Karpas-422 (cell line): Measurements from ENCODE around the gene IL10RB. TPM values are rescaled to one million over a fixed set of nuclear protein-coding genes. Genes with fewer than 3 reads are reported as not detected.
A peak's percentile ranks its signal among the peaks of the same experiment; 100 is the strongest.

ENCODE experiments used
- DNase-seq: peaks from one replicate; pipeline ENCODE4 v3.0.0-alpha.2; 2015
- H2AFZ ChIP-seq: fragments of 200-600 bp; sonication (generic); 2 replicates; pipeline ENCODE4 v1.6.1; 2014; ENCODE audit warnings: antibody characterized with exemption, low read length, mixed read lengths
- H3K27ac ChIP-seq: fragments of 200-600 bp; sonication (generic); 2 replicates; pipeline ENCODE4 v1.5.1; 2014; ENCODE audit warnings: mild to moderate bottlenecking, low read length, moderate library complexity
- H3K27me3 ChIP-seq: fragments of 200-600 bp; sonication (generic); 2 replicates; pipeline ENCODE4 v1.6.1; 2014; ENCODE audit warnings: low read length, mixed read lengths
- H3K36me3 ChIP-seq: fragments of 200-600 bp; sonication (generic); 2 replicates; pipeline ENCODE4 v1.6.1; 2014; ENCODE audit warnings: low read length, mixed read lengths; ENCODE audit not compliant: insufficient read depth
- H3K4me1 ChIP-seq: fragments of 200-600 bp; sonication (generic); 2 replicates; pipeline ENCODE4 v1.6.1; 2014; ENCODE audit warnings: mild to moderate bottlenecking, low read length, mixed read lengths
- H3K4me2 ChIP-seq: fragments of 200-600 bp; sonication (generic); 2 replicates; pipeline ENCODE4 v1.6.1; 2014; ENCODE audit warnings: low read length, low read depth, mild to moderate bottlenecking; ENCODE audit not compliant: poor library complexity, severe bottlenecking
- H3K4me3 ChIP-seq: fragments of 200-600 bp; sonication (generic); 2 replicates; pipeline ENCODE4 v1.5.1; 2014; ENCODE audit warnings: mild to moderate bottlenecking, antibody characterized with exemption, low read length, mixed read lengths
- H3K79me2 ChIP-seq: fragments of 200-600 bp; sonication (generic); 2 replicates; pipeline ENCODE4 v1.6.1; 2014; ENCODE audit warnings: mild to moderate bottlenecking, low read length, mixed read lengths
- H3K9ac ChIP-seq: fragments of 200-600 bp; sonication (generic); 2 replicates; pipeline ENCODE4 v1.6.0; 2014; ENCODE audit warnings: low read length
- H3K9me2 ChIP-seq: fragments of 200-600 bp; sonication (generic), shearing (Covaris generic); replicated peaks from 2 replicates; pipeline ENCODE4 v1.6.0; 2014; ENCODE audit warnings: mild to moderate bottlenecking, low read length, moderate library complexity; ENCODE audit not compliant: insufficient read depth
- H3K9me3 ChIP-seq: fragments of 300-700, 200-600 bp; sonication (generic); 2 replicates; pipeline ENCODE4 v1.6.1; 2014; ENCODE audit warnings: low read length, mixed read lengths
- H4K20me1 ChIP-seq: fragments of 200-600 bp; sonication (generic); 2 replicates; pipeline ENCODE4 v1.6.1; 2014; ENCODE audit warnings: mild to moderate bottlenecking, antibody characterized with exemption, low read length, low read depth; ENCODE audit not compliant: insufficient read depth
- total RNA-seq: library from RNA; depleted of rRNA; stranded (reverse); fragments of >200 nt; shearing (Covaris generic); gene quantifications from 2 replicates; pipeline ENCODE4 v1.2.3, GENCODE V29; 2014; ENCODE audit warnings: low replicate concordance

The IL10RB gene
- total RNA-seq, 1 experiment from 2014 or later, result 67.0 TPM

DNA sequence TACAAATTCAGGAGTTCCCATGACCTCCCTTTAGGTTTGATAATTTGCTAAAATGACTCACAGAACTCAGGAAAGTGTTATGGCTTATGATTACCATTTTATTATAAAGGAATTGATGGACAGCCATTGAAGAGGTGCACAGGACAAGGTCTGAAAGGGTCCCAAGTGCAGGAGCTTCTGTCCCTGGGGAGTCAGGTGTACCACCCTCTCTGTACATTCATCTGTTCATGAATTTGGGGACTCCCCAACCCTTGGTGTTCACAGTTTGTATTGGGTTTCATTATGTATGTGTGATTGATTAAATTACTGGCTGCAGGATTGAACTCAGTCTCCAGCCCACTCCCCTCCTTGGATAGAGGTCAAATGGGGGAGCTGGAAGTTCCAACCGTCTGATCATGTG is 10.8 kb upstream of the IL10RB start:
- DNase-seq, result no peak
- no peaks in the 10 kb centered on the region for H3K9me2 ChIP-seq
- H3K4me1 ChIP-seq, result no peaks in the 10 kb centered on the region
- H3K36me3 ChIP-seq, result peaks cover 65% of the 10 kb centered on the region
- no peak overlapping the region for H3K4me2 ChIP-seq
- H3K27ac ChIP-seq, result no peak overlapping the region
- H4K20me1 ChIP-seq, result no peaks in the 10 kb centered on the region
- H2AFZ ChIP-seq, result no peak overlapping the region
- H3K4me3 ChIP-seq, result no peak overlapping the region
- no peak overlapping the region for H3K9ac ChIP-seq
- H3K9me3 ChIP-seq, result no peaks in the 10 kb centered on the region
- no peaks in the 10 kb centered on the region for H3K27me3 ChIP-seq
- H3K79me2 ChIP-seq, result no peaks in the 10 kb centered on the region; the same call in 1 of the 2 replicates

DNA sequence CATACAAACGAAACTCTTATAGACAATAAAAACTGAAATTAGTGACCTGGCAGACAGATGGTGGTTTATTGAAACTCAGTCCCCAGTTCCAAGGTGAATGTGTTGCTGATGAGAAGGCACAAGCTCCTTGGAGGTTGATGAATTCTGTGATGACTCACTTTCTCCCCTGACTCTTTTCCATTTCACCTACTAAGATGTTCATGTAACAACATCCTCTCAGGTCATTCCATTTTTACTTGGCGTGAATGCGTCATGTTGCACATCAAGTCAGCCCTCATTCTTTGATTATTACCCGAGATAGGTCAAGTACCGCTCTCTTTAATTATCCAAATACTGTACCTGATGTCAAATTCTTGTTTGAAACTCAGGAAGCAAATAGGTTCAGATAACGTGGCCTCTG is 10.1 kb upstream of the IL10RB start:
- DNase-seq, result no peak
- H2AFZ ChIP-seq, result no peak overlapping the region
- H3K9ac ChIP-seq, result no peak overlapping the region
- H4K20me1 ChIP-seq, result no peaks in the 10 kb centered on the region
- H3K9me3 ChIP-seq, result no peaks in the 10 kb centered on the region
- peaks cover 60% of the 10 kb centered on the region for H3K36me3 ChIP-seq
- H3K4me2 ChIP-seq, result no peak overlapping the region
- H3K27ac ChIP-seq, result no peak overlapping the region
- H3K9me2 ChIP-seq, result no peaks in the 10 kb centered on the region
- H3K4me1 ChIP-seq, result no peaks in the 10 kb centered on the region
- no peak overlapping the region for H3K4me3 ChIP-seq
- no peaks in the 10 kb centered on the region for H3K27me3 ChIP-seq
- no peaks in the 10 kb centered on the region; the same call in 1 of the 2 replicates for H3K79me2 ChIP-seq

GRCh38 chr21:33257094-33257803 is 8.9 kb upstream of the IL10RB start:
- H4K20me1 ChIP-seq, result no peaks in the 10 kb centered on the region
- no peaks in the 10 kb centered on the region for H3K27me3 ChIP-seq
- no peaks in the 10 kb centered on the region for H3K9me3 ChIP-seq
- DNase-seq, result no peak
- H3K4me2 ChIP-seq, result no peak overlapping the region
- no peak overlapping the region for H2AFZ ChIP-seq
- no peak overlapping the region for H3K27ac ChIP-seq
- no peaks in the 10 kb centered on the region for H3K4me1 ChIP-seq
- H3K9ac ChIP-seq, result no peak overlapping the region
- no peaks in the 10 kb centered on the region for H3K9me2 ChIP-seq
- H3K4me3 ChIP-seq, result no peak overlapping the region
- H3K79me2 ChIP-seq, result no peaks in the 10 kb centered on the region; the same call in 1 of the 2 replicates
- H3K36me3 ChIP-seq, result peaks cover 50% of the 10 kb centered on the region

- peaks cover 44% of the 10 kb centered on the region for H3K36me3 ChIP-seq
Observed at GRCh38 chr21:33258475-33258874, 7.7 kb upstream of the IL10RB start.

GRCh38 chr21:33259428-33259827 is 6.7 kb upstream of the IL10RB start:
- H3K9me3 ChIP-seq, result no peaks in the 10 kb centered on the region
- H3K27me3 ChIP-seq, result no peaks in the 10 kb centered on the region
- H2AFZ ChIP-seq, result no peak overlapping the region
- H3K4me3 ChIP-seq, result no peak overlapping the region
- H3K36me3 ChIP-seq, result peaks cover 42% of the 10 kb centered on the region
- peaks cover 3% of the 10 kb centered on the region for H3K4me1 ChIP-seq
- no peaks in the 10 kb centered on the region for H4K20me1 ChIP-seq
- H3K79me2 ChIP-seq, result no peaks in the 10 kb centered on the region; the same call in 1 of the 2 replicates
- no peak for DNase-seq
- no peak overlapping the region for H3K4me2 ChIP-seq
- no peaks in the 10 kb centered on the region for H3K9me2 ChIP-seq
- H3K27ac ChIP-seq, result no peak overlapping the region
- no peak overlapping the region for H3K9ac ChIP-seq

More at GRCh38 chr21:33258475-33258874, 7.7 kb upstream of the IL10RB start:
- no peaks in the 10 kb centered on the region for H4K20me1 ChIP-seq
- no peak for DNase-seq
- H3K4me2 ChIP-seq, result no peak overlapping the region
- no peak overlapping the region for H2AFZ ChIP-seq
- no peaks in the 10 kb centered on the region; the same call in 1 of the 2 replicates for H3K79me2 ChIP-seq
- no peaks in the 10 kb centered on the region for H3K9me3 ChIP-seq
- no peaks in the 10 kb centered on the region for H3K27me3 ChIP-seq
- H3K27ac ChIP-seq, result no peak overlapping the region
- no peak overlapping the region for H3K9ac ChIP-seq
- no peak overlapping the region for H3K4me3 ChIP-seq
- no peaks in the 10 kb centered on the region for H3K4me1 ChIP-seq
- H3K9me2 ChIP-seq, result no peaks in the 10 kb centered on the region

DNA sequence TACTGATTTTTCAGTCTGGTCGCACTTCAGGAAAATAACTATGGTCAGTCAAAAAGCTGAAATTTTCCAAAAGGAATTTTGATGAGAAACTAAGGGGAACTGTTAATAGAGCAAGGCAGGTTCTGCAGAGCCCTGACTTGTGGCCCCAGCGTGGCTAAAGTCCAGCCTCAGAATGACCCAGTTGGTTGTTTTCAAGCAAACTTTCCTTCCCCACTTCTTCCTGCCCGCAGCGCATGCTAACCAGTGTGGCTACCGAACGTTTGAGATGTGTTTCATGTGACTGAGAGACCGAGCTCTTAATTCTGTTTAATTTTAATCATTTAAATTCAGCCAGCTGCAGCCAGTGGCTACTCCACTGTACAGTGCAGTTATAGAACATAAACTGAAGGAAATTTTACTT is 6.2 kb upstream of the IL10RB start:
- Histone ChIP-seq H3K4me3 (no peak overlapping the region), H3K9me2 (no peaks in the 10 kb centered on the region), H3K36me3 (peaks cover 37% of the 10 kb centered on the region), H2AFZ (no peak overlapping the region), H4K20me1 (no peaks in the 10 kb centered on the region), H3K4me2 (no peak overlapping the region), H3K27ac (0 out of 2 replicates have a peak overlapping the region, but pooled peaks have one; percentile 27), H3K4me1 (peaks cover 8% of the 10 kb centered on the region), H3K27me3 (no peaks in the 10 kb centered on the region), H3K9me3 (no peaks in the 10 kb centered on the region), H3K9ac (no peak overlapping the region), H3K79me2 (no peaks in the 10 kb centered on the region; the same call in 1 of the 2 replicates)
- no peak for DNase-seq

GRCh38 chr21:33261635-33262034 is 4.5 kb upstream of the IL10RB start:
- H4K20me1 ChIP-seq, result no peaks in the 10 kb centered on the region
- H3K9ac ChIP-seq, result no peak overlapping the region
- peaks cover 20% of the 10 kb centered on the region for H3K36me3 ChIP-seq
- H2AFZ ChIP-seq, result no peak overlapping the region
- H3K79me2 ChIP-seq, result peaks cover 1% of the 10 kb centered on the region; the same call in 1 of the 2 replicates
- no peak overlapping the region for H3K4me2 ChIP-seq
- H3K9me2 ChIP-seq, result no peaks in the 10 kb centered on the region
- no peak for DNase-seq
- H3K27me3 ChIP-seq, result no peaks in the 10 kb centered on the region
- H3K4me1 ChIP-seq, result peaks cover 19% of the 10 kb centered on the region
- no peaks in the 10 kb centered on the region for H3K9me3 ChIP-seq
- no peak overlapping the region for H3K27ac ChIP-seq
- H3K4me3 ChIP-seq, result no peak overlapping the region

DNA sequence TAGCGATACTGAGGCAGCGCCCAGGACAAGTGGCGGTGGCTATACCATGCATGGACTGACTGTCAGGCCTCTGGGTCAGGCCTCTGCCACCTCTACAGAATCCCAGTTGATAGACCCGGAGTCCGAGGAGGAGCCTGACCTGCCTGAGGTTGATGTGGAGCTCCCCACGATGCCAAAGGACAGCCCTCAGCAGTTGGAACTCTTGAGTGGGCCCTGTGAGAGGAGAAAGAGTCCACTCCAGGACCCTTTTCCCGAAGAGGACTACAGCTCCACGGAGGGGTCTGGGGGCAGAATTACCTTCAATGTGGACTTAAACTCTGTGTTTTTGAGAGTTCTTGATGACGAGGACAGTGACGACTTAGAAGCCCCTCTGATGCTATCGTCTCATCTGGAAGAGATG is 3.2 kb upstream of the IL10RB start:
- peaks cover 14% of the 10 kb centered on the region for H3K79me2 ChIP-seq
- peaks cover 30% of the 10 kb centered on the region for H3K4me1 ChIP-seq
- H3K27ac ChIP-seq, result no peak overlapping the region
- DNase-seq, result no peak
- no peaks in the 10 kb centered on the region for H3K27me3 ChIP-seq
- H2AFZ ChIP-seq, result no peak overlapping the region
- H3K4me3 ChIP-seq, result no peak overlapping the region
- no peaks in the 10 kb centered on the region for H3K9me3 ChIP-seq
- H4K20me1 ChIP-seq, result no peaks in the 10 kb centered on the region
- H3K4me2 ChIP-seq, result no peak overlapping the region
- H3K9ac ChIP-seq, result no peak overlapping the region
- no peaks in the 10 kb centered on the region for H3K9me2 ChIP-seq
- peaks cover 7% of the 10 kb centered on the region for H3K36me3 ChIP-seq
